ENCODE measurements around the gene DLX3.

Gene DLX3

DNA sequence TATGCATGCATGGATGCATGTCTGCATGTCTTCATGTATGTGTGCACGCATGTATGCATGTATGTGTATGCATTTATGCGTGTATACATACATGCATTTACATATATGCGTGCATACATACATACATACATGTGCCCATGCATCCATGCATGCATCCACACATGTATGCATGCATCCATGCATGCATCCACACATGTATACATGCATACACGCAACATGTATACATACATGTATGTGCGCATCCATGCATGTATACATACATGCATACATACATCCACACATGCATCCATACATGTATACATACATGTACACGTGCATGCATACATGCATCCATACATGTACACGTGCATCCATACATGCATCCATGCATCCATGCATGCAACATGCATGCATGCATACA lies 29.8 kb upstream of the DLX3 start:
- no peak for DNase-seq (ENCODE audit: low read depth in 2 of 2, low spot score in 1 of 2)

- no peak for DNase-seq (ENCODE audit: low read depth in 2 of 2, low spot score in 1 of 2)
Observed at GRCh38 chr17:50023520-50023919, 28.5 kb upstream of the DLX3 start.

DNA sequence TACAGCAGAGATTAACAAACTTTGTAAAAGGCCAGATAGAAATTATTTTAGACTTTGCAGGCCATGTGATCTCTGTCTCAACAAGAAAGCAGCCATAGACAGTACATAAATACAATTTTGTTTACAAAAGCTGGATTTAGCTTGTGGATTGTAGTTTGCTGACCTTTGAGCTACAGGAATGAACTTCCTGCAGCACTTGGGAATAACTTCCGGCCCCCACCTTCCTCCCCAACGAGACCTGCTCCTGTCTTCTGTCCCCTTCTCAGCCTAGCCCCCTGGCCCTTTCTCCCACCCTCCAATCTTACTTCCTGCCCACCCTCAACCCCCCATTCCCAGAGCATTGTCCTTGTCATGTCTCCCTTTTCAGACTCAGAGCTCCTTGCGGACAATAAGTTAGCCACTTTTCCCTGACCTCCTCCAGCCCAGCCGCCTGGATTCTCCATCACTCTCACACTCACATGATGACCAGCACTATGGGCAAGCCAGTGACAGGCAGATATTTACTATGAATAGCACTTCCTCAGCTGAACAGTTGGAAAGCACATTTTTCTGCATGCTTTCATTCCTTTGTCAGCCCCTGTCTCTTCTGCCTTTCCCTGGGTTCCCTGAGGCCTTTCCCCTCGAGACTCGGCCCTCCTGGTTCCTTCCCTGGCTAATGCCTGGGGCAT lies 27.6 kb upstream of the DLX3 start:
- no peak for DNase-seq (ENCODE audit: low read depth in 2 of 2, low spot score in 1 of 2)

GRCh38 chr17:50021681-50022370 lies 26.8 kb upstream of the DLX3 start:
- no peak for DNase-seq (ENCODE audit: low read depth in 2 of 2, low spot score in 1 of 2)

DNA sequence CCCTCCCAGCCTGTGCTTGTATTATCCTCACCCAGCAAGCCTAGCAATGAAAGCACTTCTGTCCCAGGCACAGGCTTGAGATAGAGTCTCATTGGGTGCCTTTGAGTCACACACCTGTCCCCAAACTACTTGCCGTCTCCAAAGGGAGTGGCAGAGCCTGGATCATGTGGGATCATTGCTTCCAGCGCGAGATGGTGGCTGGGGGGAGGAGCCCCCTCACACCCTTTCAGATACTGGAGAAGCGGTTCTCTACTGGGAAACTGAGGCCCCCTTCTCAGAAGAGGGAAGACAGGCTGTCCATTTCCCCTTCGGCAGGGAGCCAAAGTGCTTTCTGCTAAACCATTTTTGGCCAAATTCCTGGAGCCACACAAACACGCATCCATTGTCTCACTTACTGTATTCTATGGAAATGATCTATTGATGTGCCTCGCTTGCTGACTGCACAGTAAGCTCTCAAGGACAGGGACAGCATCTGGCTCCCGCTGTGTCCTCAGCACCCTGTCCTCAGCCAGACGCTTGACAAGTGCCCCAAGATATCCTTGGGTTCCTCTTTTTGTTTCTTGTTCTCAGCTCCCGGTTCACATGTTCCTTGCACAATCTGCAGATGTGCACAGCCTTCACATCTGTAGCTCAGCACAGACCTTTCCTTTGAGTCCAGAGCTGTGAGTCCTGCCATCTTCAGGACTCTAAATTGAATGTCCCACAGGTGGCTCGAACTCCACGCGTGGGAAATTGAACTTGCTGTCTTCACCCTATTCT lies 26.0 kb upstream of the DLX3 start:
- no peak for DNase-seq (ENCODE audit: low read depth in 2 of 2, low spot score in 1 of 2)

- DNase-seq (ENCODE audit: low read depth in 2 of 2, low spot score in 1 of 2): no peak
Observed at GRCh38 chr17:50018909-50019308, 23.9 kb upstream of the DLX3 start.

- DNase-seq (ENCODE audit: low read depth in 2 of 2, low spot score in 1 of 2): no peak
Observed at GRCh38 chr17:50015146-50015545, 20.1 kb upstream of the DLX3 start.

DNA sequence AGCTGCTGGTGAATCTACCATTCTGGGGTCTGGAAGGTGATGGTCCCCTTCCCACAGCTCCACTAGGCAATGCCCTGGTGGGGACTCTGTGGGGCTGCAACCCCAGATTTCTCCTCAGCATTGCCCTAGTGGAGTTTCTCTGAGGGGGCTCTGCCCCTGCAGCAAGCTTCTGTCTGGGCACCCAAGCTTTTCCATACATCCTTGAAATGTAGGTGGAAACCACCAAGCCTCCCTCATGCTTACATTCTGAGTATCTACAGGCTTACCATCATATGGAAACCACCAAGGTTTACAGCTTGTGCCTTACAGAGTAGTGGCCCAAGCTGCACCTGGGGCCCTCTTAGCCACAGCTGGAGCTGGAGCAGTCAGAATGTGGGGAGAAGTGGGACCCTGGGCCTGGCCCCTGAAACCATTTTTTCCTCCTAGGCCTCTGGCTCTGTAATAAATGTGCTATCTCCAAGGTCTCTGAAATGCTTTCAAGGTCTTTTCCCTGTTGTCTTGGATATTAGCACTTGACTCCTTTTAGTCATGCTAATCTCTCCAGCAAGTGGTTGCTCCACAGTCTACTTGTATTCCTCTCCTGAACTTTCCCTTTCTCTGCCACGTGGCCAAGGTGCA lies 19.6 kb upstream of the DLX3 start:
- no peak for DNase-seq (ENCODE audit: low read depth in 2 of 2, low spot score in 1 of 2)

DNA sequence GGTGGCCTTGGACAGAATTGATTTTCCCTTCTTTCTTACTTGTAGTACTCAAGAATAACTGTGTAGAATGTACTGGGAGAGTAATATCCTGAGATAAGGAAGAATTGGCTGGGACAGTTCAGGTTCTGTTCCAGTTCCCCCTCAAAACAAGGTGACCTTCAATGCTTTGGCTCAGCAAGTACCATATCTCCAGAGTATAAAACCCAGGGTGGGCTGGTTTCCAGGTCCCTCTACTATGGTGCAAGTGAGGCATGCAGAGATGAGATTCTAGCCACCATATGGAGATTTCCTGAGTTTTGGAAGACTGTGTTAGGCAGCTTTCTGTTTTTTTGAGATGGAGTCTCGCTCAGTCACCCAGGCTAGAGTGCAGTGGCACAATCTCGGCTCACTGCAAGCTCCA lies 18.1 kb upstream of the DLX3 start:
- no peak for DNase-seq (ENCODE audit: low read depth in 2 of 2, low spot score in 1 of 2)

DNA sequence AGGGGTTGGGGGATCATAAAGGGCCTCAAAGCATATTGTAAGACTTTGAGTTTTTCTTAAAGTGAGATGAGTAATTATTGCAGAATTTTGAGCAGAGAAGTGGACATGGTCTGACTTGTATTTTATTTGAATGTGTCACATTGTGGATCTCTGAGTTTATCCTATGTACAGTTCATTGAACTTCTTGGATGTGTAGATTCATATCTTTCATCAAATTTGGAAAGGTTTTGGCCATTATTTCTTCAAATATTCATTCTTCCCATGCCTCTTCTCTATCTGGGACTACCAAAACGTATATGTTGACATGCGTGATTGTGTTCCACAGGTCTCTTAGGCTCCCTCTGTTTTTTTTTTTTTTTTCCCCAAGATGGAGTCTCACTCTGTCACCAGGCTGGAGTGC lies 14.3 kb upstream of the DLX3 start:
- DNase-seq (ENCODE audit: low read depth in 2 of 2, low spot score in 1 of 2): no peak

DNA sequence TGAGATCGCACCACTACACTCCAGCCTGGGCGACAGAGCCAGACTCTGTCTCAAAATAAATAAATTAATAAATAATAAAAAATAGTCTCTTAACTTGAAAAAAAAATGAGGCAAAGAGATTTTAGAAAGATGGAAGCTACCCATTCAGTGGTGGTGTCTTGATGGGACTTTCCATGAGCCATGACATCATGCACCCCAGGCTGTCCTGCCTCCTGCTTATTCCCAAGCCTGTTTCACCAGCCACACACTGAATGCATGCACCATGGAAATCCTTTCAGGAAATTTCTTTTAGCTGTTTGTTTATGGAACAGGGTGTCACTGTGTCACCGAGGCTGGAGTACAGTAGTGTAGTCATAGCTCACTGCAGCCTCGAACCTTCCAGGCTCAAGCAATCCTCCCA lies 8.9 kb upstream of the DLX3 start:
- no peak for DNase-seq (ENCODE audit: low read depth in 2 of 2, low spot score in 1 of 2)

GRCh38 chr17:49998836-49999511 lies 4.0 kb upstream of the DLX3 start:
- DNase-seq (ENCODE audit: low read depth in 2 of 2, low spot score in 1 of 2): no peak

- DNase-seq (ENCODE audit: low read depth in 2 of 2, low spot score in 1 of 2): peak; percentile 63 to 67
Observed at GRCh38 chr17:49997773-49998703, 3.0 kb upstream of the DLX3 start.

- no peak for DNase-seq (ENCODE audit: low read depth in 2 of 2, low spot score in 1 of 2)
Observed at GRCh38 chr17:49997301-49997650, 2.3 kb upstream of the DLX3 start.

DNA sequence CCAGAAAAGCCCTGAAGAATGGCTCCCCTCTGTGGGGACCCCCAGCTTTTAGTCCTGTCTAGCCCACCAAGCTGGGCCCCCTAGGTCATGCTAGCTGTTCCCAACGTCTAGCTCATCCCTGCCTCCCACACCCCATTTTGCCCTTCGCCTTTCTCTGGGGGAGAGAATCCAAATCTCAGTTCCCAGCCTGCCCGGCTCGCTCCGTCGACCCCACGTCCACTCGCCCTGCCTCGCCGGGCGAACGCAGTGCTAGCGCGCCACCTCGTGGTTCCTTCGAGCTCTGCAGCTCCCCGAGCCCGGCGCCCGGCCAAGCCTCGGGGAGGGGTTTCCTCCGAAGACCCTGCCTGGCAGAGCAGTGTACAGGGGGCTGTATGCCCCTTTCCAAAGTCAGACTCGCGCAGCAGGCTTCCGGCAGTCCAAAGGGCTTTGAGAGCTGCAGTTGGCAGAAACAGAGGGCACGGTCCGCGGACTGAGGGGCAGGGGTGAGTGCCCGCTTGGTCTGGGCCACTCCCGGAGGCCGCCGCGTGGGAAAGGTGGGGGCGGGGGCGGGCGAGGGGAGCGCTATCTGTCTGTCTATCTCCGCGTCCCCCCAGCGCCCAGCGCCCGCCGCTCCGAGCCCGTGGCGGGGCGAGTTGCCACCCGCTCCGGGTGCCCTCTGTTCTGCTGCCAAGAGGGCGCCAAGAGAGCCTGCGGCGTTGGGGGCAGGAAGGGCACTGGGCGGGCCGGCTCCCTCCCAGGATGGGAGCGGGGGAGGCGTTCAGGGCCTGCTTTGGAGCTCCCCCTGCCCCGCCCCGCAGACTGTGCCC lies 1.7 kb upstream of the DLX3 start:
- DNase-seq (ENCODE audit: low read depth in 2 of 2, low spot score in 1 of 2): peak; percentile 49

DNA sequence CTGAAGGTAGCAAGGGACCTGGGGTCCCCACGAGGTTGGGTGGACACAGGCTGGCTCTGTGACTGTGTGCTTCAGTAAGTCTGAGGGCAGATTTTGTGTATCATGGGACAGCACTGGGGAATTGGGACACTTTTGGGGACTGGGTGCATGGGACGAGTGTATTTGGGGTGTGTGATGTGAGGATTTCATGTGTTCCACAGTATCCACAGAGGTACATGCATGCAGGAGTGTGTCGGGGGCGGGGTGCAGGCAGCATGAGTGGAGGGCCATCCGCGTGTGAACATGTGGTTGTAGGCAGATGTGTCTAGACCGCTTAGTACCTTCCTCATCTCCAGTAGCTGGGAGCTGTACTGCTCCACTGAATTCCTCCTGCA lies 1.1 kb upstream of the DLX3 start:
- DNase-seq (ENCODE audit: low read depth in 2 of 2, low spot score in 1 of 2): no peak

DNA sequence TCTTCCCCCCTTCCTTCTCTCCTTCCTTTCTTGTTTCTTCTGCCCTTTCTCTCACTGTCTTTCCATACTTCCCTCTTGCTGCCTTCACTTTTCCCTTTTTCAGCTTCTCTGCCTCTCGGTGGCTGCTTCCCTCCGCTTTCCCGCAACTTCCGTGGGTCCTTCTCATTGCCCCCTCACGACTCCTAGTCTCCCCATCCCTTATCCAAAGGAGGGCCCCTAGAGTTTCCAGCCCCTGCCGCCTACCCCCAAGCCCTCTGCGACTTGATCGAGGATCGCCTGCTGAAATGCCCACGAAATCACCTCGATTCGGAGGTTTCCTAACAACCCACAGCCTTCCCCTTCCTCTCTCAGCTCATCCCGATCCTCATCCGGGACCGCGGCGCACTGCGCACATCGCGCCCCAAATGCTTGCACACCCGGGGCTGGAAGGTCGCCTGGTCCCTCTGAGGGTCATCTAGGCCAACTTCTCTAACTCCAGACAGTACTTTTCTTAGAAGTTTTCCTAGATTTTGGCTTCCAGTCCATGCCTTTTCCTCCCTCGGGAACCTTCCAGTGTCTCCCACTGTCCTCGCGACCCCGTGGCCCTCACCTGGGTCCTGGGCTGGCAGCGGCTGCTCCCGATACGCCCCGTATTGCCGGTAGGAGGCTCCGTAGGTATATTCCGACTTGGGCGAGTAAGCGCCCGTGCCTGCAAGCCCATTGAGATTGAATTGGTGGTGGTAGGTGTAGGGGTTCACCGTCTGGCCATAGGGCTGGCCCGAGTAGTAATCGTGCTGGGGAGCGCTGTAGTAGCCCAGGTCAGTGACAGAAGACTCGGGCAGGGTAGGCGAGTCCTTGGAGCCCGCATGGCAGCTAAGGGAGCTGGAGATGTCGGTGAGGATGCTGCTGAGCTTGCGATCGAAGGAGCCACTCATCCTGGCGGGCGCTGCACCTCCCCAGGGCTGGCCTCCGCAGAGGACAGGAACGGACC lies 654 bp downstream of the DLX3 start:
- DNase-seq (ENCODE audit: low read depth in 2 of 2, low spot score in 1 of 2): no peak

- no peak for DNase-seq (ENCODE audit: low read depth in 2 of 2, low spot score in 1 of 2)
Observed at GRCh38 chr17:49993423-49994060, 1.5 kb downstream of the DLX3 start.
